Stimulated activated CD8-positive, alpha-beta memory T cell treated with anti-CD3 and anti-CD28 coated beads, Interleukin-7, amount 100 ng/mL, for 4 hours (primary cell): ENCODE results near the gene NUP50.

Experiments
- DNase-seq, 2 donors: peaks; one replicate each; pipeline ENCODE4 v3.0.0-alpha.2; 2020; ENCODE audit warnings: low read depth in 2 of 2

The NUP50 gene

DNA sequence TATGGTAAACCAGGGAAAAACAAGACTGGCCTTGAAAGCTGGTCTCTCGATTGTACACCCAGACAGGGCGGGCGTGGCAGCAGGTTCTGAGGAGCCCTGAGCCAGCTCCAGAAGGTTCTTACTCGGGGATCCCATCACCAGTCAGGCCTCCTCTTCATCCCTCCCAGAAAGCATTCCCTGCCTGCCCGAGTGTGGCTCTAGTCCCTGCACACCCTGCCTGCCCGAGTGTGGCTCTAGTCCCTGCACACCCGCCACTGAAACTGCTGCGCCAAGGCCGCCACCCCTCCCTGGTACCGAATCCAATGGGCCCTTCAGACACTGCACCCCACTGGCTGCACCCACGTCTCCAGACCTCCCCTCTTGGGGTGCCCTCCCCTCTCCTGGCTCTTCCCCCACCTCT, 46.9 kb downstream of the NUP50 start:
- DNase-seq = no peak

GRCh38 chr22:45210991-45211390, 47.3 kb downstream of the NUP50 start:
- no peak for DNase-seq

- DNase-seq = no peak
Observed at GRCh38 chr22:45211435-45211834, 47.7 kb downstream of the NUP50 start.

DNA sequence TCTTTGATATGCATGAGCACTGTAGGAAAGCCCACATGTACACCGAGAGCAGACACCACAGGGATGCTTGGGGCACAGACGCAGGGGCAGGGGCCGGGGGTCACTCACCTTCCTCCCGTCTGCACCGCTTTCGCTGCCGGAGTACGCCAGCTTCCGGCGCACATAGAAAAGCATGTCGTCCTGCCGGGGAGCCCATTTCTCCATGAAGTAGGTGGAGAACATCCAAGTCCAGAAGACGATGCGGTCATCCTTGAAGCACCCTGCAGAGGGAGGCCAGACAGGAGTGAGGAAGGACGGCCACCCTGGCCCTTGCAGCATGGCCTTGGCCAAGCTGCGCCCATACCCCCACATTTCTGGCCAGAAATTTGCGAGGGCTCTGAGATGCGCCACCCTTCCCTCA, 48.1 kb downstream of the NUP50 start:
- DNase-seq = no peak

GRCh38 chr22:45212306-45212709, 48.6 kb downstream of the NUP50 start:
- DNase-seq = no peak

DNA sequence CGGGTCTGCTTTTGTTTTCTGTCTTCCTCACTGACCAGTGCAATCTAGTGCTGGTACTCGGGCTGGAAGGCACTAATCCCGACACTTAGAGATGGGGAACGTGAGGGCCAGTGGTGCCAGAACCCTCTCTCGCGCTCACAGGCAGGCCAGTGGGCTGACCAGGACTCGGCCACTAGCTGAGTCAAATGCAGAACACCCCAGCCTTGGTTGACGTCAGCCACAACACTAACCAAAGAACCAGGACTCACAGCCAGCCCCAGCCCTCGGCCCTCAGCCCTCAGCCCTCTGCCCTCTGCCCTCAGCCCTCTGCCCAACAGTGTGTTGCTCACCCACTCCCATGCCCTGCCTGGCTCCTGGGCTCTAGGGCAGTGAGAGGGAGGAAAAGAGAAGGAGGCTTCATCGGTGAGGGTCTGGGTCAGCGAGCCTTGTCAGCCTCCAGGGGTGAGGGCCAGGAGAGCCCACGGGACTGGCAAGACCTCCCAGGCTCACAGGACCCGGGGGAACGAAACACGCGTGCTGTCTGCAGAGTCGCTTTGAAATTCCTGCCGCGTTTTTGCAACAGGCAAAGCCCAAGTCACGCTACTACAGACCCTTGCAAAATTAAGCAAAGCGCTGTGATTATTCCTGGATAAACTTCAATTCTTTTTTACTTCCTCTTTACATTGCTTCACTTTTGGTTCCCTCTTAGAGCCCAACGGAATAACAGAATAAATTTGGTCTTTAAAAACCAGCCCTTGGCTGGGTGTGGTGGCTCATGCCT, 49.4 kb downstream of the NUP50 start:
- DNase-seq = no peak

GRCh38 chr22:45216133-45217003, 52.6 kb downstream of the NUP50 start:
- DNase-seq = no peak

- DNase-seq = no peak
Observed at GRCh38 chr22:45217345-45217744, 53.6 kb downstream of the NUP50 start.

DNA sequence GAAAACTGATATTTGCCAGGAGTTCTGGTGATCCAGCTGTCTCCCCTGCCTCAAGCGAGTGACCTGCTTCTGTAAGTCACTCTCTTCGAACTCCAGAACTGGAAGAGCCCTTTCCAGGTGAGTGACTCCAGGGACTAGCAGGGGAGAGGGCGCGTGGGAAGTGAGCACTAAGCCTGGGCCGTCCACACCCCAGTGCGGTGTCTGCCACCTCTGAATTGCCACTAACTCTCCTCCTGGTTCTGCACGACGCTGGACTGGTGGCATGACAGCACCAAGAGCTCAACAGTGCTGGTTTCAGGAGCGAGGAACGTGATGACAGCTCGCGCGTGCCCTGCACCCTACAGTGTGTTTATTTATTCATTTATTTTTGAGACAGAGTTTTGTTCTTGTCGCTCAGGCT, 54.1 kb downstream of the NUP50 start:
- no peak for DNase-seq

GRCh38 chr22:45218976-45219375, 55.3 kb downstream of the NUP50 start:
- no peak for DNase-seq

DNA sequence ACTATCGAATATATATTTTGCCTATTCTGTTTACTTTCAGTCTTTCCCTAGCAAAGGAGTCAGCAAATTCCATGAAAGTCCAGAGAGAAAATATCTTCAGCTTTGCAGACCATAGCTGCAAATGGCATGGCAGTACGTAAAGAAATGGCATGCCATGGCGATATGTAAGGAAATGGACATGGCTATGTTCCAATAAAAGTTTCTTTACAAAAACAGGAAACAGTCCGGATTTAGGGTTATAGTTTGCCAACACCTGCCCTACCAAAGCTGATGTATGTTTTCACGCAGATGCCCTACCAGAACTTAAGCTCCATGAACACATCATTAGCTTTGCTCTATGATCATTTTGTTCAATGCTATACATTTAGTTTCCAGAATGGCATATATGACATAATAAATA, 57.5 kb downstream of the NUP50 start:
- no peak for DNase-seq

- DNase-seq = no peak
Observed at GRCh38 chr22:45223304-45224117, 59.8 kb downstream of the NUP50 start.

- no peak for DNase-seq
Observed at GRCh38 chr22:45224331-45224730, 60.6 kb downstream of the NUP50 start.

- no peak for DNase-seq
Observed at GRCh38 chr22:45224988-45225731, 61.4 kb downstream of the NUP50 start.

GRCh38 chr22:45225732-45226502, 62.2 kb downstream of the NUP50 start:
- no peak for DNase-seq

DNA sequence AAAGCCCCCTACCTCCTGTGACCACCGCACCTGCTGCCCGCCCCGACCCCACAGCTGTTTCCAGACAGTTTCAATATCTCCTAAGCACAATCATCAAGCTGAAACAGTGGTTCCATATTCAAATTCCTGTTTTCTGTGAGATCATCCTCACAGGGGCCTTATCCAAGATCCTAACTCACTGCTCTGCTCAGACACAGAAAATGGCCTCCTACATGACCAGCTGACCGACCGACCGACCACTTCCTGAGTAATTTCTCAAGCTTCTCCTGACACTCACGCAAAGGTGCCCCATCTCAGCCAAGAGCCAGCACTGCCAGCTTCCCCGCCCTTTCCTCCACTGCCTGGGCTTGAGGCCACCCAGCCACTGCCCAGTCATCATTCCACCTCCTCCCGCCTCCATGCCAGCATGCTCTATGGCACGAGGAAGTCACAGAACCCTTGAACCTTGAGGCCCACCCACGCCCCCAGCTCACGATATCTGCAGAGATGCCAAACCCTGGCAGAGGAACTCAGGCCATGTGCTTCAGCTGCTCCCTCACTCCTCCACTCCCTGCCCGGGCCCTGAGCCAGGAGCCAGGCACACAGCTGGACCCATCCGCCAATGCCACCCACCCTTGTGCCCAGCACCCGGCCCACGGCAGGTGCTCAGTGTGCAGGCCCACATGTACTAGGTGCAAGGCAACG, 62.9 kb downstream of the NUP50 start:
- no peak for DNase-seq

GRCh38 chr22:45227645-45228400, 64.1 kb downstream of the NUP50 start:
- DNase-seq = no peak

DNA sequence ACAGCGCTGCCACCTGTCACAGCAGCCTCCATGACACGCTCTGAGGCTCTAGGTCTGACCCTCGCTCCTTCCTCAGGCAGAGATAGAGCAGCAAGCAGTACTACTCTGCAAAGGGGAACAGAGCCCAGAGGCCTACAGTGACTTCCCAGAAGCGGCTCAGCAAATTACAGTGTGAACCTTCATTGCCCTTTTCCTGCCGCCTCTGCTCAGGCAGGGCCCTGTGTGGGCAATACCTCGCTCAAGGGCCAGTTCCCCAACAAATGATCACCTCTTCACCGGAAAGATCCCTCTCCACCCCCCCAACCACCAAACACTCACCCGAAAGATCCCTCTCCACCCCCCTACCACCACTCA, 64.7 kb downstream of the NUP50 start:
- no peak for DNase-seq

DNA sequence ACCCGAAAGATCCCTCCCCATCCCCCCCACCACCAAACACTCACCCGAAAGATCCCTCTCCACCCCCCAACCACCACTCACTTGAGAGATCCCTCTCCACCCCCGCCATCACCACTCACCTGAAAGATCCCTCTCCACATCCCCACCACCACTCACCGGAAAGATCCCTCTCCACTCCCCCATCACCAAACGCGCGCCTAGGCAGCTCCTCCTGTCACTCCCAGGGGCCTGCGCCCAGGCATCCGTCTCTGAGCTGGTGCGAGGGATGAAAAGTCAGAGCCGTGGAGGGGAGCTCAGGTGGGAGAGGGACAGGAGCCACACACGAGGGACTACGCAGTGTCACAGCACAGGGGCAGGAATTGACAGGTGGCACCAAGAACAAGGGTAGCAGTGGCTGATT, 65.5 kb downstream of the NUP50 start:
- DNase-seq = no peak
